ENCODE results near the gene ING4. TPM values are rescaled to one million over a fixed set of nuclear protein-coding genes. Genes with fewer than 3 reads are reported as not detected.

The ING4 gene
- polyA plus RNA-seq, 1 of the 3 experiments (the other 2 are of a cell fraction), result 96.5 TPM

- no peaks in the 10 kb centered on the region for H3K27me3 ChIP-seq (ENCODE audit: insufficient read depth)
- TF ChIP-seq RXRA (IDR thresholded peaks at IDR 0.05; ENCODE audit: borderline replicate concordance, low read depth) (no peak), MXI1 (IDR thresholded peaks at IDR 0.05; ENCODE audit: low read depth, low read length) (no peak), NRF1 (IDR thresholded peaks at IDR 0.05; ENCODE audit: low read depth, low read length) (no peak), MAX (IDR thresholded peaks at IDR 0.05; ENCODE audit: low read depth) (no peak), NFIC (IDR thresholded peaks at IDR 0.05; ENCODE audit: borderline replicate concordance) (no peak), SMC3 (IDR thresholded peaks at IDR 0.05; ENCODE audit: low read depth, low read length) (no peak), MEF2A (IDR thresholded peaks at IDR 0.05; ENCODE audit: borderline replicate concordance, low read depth) (no peak), TEAD4 (IDR thresholded peaks at IDR 0.05; ENCODE audit: borderline replicate concordance, insufficient read depth) (no peak), EZH2phosphoT487 (IDR thresholded peaks at IDR 0.05; ENCODE audit: borderline replicate concordance, low read depth) (no peak), RFX5 (IDR thresholded peaks at IDR 0.05; ENCODE audit: low read length) (no peak), RAD21 (IDR thresholded peaks at IDR 0.05; ENCODE audit: low read length) (no peak), CHD2 (IDR thresholded peaks at IDR 0.05; ENCODE audit: low read length, partially characterized antibody) (no peak)
- TF ChIP-seq, protein P1, sequence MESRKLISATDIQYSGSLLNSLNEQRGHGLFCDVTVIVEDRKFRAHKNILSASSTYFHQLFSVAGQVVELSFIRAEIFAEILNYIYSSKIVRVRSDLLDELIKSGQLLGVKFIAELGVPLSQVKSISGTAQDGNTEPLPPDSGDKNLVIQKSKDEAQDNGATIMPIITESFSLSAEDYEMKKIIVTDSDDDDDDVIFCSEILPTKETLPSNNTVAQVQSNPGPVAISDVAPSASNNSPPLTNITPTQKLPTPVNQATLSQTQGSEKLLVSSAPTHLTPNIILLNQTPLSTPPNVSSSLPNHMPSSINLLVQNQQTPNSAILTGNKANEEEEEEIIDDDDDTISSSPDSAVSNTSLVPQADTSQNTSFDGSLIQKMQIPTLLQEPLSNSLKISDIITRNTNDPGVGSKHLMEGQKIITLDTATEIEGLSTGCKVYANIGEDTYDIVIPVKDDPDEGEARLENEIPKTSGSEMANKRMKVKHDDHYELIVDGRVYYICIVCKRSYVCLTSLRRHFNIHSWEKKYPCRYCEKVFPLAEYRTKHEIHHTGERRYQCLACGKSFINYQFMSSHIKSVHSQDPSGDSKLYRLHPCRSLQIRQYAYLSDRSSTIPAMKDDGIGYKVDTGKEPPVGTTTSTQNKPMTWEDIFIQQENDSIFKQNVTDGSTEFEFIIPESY (IDR thresholded peaks at IDR 0.05; ENCODE audit: borderline replicate concordance, low read depth), result no peak
- H3K4me1 ChIP-seq (ENCODE audit: control insufficient read depth in 1 of 2, insufficient read depth in 2 of 2, low read depth in 1 of 2, low read length in 1 of 2), result peaks cover 4% of the 10 kb centered on the region in 2 experiments; a peak in 3 of 4 replicates
- H3K9me2 ChIP-seq, result no peaks in the 10 kb centered on the region
- H3K4me2 ChIP-seq, result no peak overlapping the region
- no peaks in the 10 kb centered on the region for H3K9me3 ChIP-seq
- no peak for DNase-seq
- WGBS (ENCODE audit: low lambda C conversion rate), result 67% methylated on average over 2 of the region's 2 CpGs
- H4K20me1 ChIP-seq (ENCODE audit: insufficient read depth), result no peaks in the 10 kb centered on the region
- peaks cover 25 to 35% of the 10 kb centered on the region in 2 experiments for H3K36me3 ChIP-seq (replicated peaks in 1 of 2; ENCODE audit: control insufficient read depth in 1 of 2, insufficient read depth in 2 of 2, low read length in 1 of 2)
- peaks cover 28% of the 10 kb centered on the region for H3F3A ChIP-seq (replicated peaks; ENCODE audit: insufficient read depth)
- H2AFZ ChIP-seq (ENCODE audit: low read depth), result no peak overlapping the region
- CTCF ChIA-PET, result interaction anchor here (0.8 to 2.0 kb wide), 5 partner anchors 19 to 200 kb away, joined by 3 to 12 read pairs (median 3); no protein-coding TSS in a partner anchor
- POLR2A ChIA-PET, result interaction anchor here (3.8 kb wide), 1 partner anchor 24 kb away, joined by 16 read pairs; the partner anchor contains the start of gene ZNF384
- H3K79me2 ChIP-seq (ENCODE audit: insufficient read depth), result peaks cover 29% of the 10 kb centered on the region
- no peak overlapping the region for H3K4me3 ChIP-seq (ENCODE audit: low read depth in 2 of 2, low read length in 1 of 2)
- no peak overlapping the region for H3K27ac ChIP-seq (ENCODE audit: low read depth in 2 of 2, low read length in 1 of 2)
- no peak overlapping the region for H3K9ac ChIP-seq
Observed at GRCh38 chr12:6664902-6665301, 2.0 kb upstream of the ING4 start.

DNA sequence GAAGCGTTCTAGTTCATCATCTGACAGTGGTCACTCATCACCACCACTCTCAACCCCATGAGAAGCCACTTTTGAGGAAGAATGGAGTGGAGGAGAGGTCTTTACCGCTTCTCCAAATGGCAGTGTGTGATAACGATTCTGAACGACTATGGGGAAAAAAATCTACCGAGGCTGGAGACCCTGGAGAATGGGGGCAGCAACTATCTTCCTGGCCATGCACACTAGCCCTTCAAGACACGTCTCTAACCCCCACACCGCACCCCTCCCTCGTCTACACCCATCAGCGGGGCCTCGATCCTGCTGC, 365 bp downstream of the ING4 start:
- peak overlapping the region; percentile 79 for H3K4me2 ChIP-seq
- H3K27ac ChIP-seq (ENCODE audit: low read depth in 2 of 2, low read length in 1 of 2), result peak overlapping the region; percentile 67 to 79
- TF ChIP-seq TAF1 (IDR thresholded peaks at IDR 0.05; ENCODE audit: borderline replicate concordance, low read depth, low read length), result no peak
- TF ChIP-seq IRF3 (IDR thresholded peaks at IDR 0.05; ENCODE audit: low read depth, low read length), result no peak
- TF ChIP-seq EP300 (IDR thresholded peaks at IDR 0.05; ENCODE audit: borderline replicate concordance in 1 of 2, low read depth in 1 of 2, low read length in 1 of 2), result 0 out of 4 replicates have a peak, but pooled peaks of 1 of the 2 experiments have one; percentile 4
- no peak for TF ChIP-seq SMC3 (IDR thresholded peaks at IDR 0.05; ENCODE audit: low read depth, low read length)
- TF ChIP-seq, protein P2, sequence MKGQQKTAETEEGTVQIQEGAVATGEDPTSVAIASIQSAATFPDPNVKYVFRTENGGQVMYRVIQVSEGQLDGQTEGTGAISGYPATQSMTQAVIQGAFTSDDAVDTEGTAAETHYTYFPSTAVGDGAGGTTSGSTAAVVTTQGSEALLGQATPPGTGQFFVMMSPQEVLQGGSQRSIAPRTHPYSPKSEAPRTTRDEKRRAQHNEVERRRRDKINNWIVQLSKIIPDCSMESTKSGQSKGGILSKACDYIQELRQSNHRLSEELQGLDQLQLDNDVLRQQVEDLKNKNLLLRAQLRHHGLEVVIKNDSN (IDR thresholded peaks at IDR 0.05; ENCODE audit: borderline replicate concordance, low read depth), result no peak
- TF ChIP-seq FOSL2 (IDR thresholded peaks at IDR 0.05; ENCODE audit: borderline replicate concordance, low read depth), result no peak
- TF ChIP-seq RXRA (IDR thresholded peaks at IDR 0.05; ENCODE audit: borderline replicate concordance, low read depth), result no peak
- H3K27me3 ChIP-seq (ENCODE audit: insufficient read depth), result no peaks in the 10 kb centered on the region
- H3K4me3 ChIP-seq (ENCODE audit: low read depth in 2 of 2, low read length in 1 of 2), result peak overlapping the region; percentile 74 to 93
- peaks cover 26% of the 10 kb centered on the region for H3F3A ChIP-seq (replicated peaks; ENCODE audit: insufficient read depth)
- H3K79me2 ChIP-seq (ENCODE audit: insufficient read depth), result peaks cover 51% of the 10 kb centered on the region
- peak; percentile 88 for DNase-seq
- ChIA-PET CTCF (interaction anchor here (1.0 to 1.8 kb wide), 2 partner anchors 45 to 173 kb away, joined by 4 to 7 read pairs; no protein-coding TSS in a partner anchor), POLR2A (no interaction called here)
- 3% methylated on average over 10 of the region's 10 CpGs for WGBS (ENCODE audit: low lambda C conversion rate)
- H3K36me3 ChIP-seq (replicated peaks in 1 of 2; ENCODE audit: control insufficient read depth in 1 of 2, insufficient read depth in 2 of 2, low read length in 1 of 2), result peaks cover 6 to 18% of the 10 kb centered on the region in 2 experiments
- no peaks in the 10 kb centered on the region for H4K20me1 ChIP-seq (ENCODE audit: insufficient read depth)
- H3K9me2 ChIP-seq, result no peaks in the 10 kb centered on the region
- peak overlapping the region; percentile 85 for H3K9ac ChIP-seq
- H2AFZ ChIP-seq (ENCODE audit: low read depth), result peak overlapping the region; percentile 72
- H3K9me3 ChIP-seq, result no peaks in the 10 kb centered on the region
- peaks cover 4% of the 10 kb centered on the region in 2 experiments; a peak in 3 of 4 replicates for H3K4me1 ChIP-seq (ENCODE audit: control insufficient read depth in 1 of 2, insufficient read depth in 2 of 2, low read depth in 1 of 2, low read length in 1 of 2)

Measured in SK-N-SH (cell line).